Stimulated activated CD4-positive, alpha-beta T cell treated with anti-CD3 and anti-CD28 coated beads, TNF-alpha, amount 100 ng/mL, for 24 hours (primary cell): ENCODE results near the gene UPK3BL2.
"Not testable (repeated sequence)": the region's sequence is repeated elsewhere in the genome, so short reads cannot be mapped to it uniquely, and the experiment has no call there.

Source experiments
- DNase-seq, 3 experiments: peaks; one replicate each; pipeline ENCODE4 v3.0.0-alpha.2; 2020; ENCODE audit warnings: low read depth in 3 of 3

The UPK3BL2 gene

GRCh38 chr7:102494473-102495149 is 48.9 kb downstream of the UPK3BL2 start:
- DNase-seq, result not testable (repeated sequence)

GRCh38 chr7:102494026-102494425 is 49.5 kb downstream of the UPK3BL2 start:
- not testable (repeated sequence) for DNase-seq

GRCh38 chr7:102493220-102493935 is 50.1 kb downstream of the UPK3BL2 start:
- not testable (repeated sequence) for DNase-seq

- DNase-seq, result peak; percentile 31 to 74 (median 33)
Observed at GRCh38 chr7:102490529-102491075, 52.9 kb downstream of the UPK3BL2 start.
